ENCODE data around the gene RP2.

RP2 gene

GRCh38 chrX:46844913-46845312 is 8.1 kb downstream of the RP2 start:
- DNase-seq, result no peak

GRCh38 chrX:46849933-46850332 is 13.1 kb downstream of the RP2 start:
- DNase-seq, result no peak

- no peak for DNase-seq
These were observed 13.9 kb downstream of the RP2 start for GRCh38 chrX:46850771-46851170.

GRCh38 chrX:46856483-46856882 is 19.6 kb downstream of the RP2 start:
- DNase-seq, result no peak

GRCh38 chrX:46860557-46860956 is 23.7 kb downstream of the RP2 start:
- DNase-seq, result no peak

GRCh38 chrX:46863072-46863471 is 26.2 kb downstream of the RP2 start:
- DNase-seq, result no peak

GRCh38 chrX:46864606-46865005 is 27.8 kb downstream of the RP2 start:
- DNase-seq, result no peak

GRCh38 chrX:46865281-46865680 is 28.4 kb downstream of the RP2 start:
- DNase-seq, result no peak

- DNase-seq, result no peak
These were observed 29.9 kb downstream of the RP2 start for GRCh38 chrX:46866726-46867125.

- no peak for DNase-seq
These were observed 36.9 kb downstream of the RP2 start for GRCh38 chrX:46873746-46874145.

- no peak for DNase-seq
These were observed 40.1 kb downstream of the RP2 start for GRCh38 chrX:46876901-46877300.

GRCh38 chrX:46882266-46882665 is 45.4 kb downstream of the RP2 start:
- DNase-seq, result no peak

- no peak for DNase-seq
These were observed 48.0 kb downstream of the RP2 start for GRCh38 chrX:46884799-46885198.

GRCh38 chrX:46898207-46898606 is 61.4 kb downstream of the RP2 start:
- DNase-seq, result no peak

- DNase-seq, result peak in 3 of 4 experiments; percentile 1 to 32 (median 19)
These were observed 66.8 kb downstream of the RP2 start for GRCh38 chrX:46903458-46904242.

- no peak for DNase-seq
These were observed 67.8 kb downstream of the RP2 start for GRCh38 chrX:46904626-46905025.

GRCh38 chrX:46910415-46910814 is 73.6 kb downstream of the RP2 start:
- DNase-seq, result no peak

GRCh38 chrX:46912098-46912602 is 75.3 kb downstream of the RP2 start, which contains the start of gene JADE3:
JADE3 (plus strand) TSS chrX:46912421; CDS start chrX:46984895, 72,474 bp downstream.
- no peak for DNase-seq

GRCh38 chrX:46912603-46913491 is 76.0 kb downstream of the RP2 start:
- DNase-seq, result peak in 1 of 4 experiments; percentile 1

GRCh38 chrX:46913667-46914066 is 76.8 kb downstream of the RP2 start:
- DNase-seq, result no peak

- DNase-seq, result no peak
These were observed 79.4 kb downstream of the RP2 start for GRCh38 chrX:46916273-46916672.

- DNase-seq, result no peak
These were observed 80.8 kb downstream of the RP2 start for GRCh38 chrX:46917622-46918021.

- no peak for DNase-seq
These were observed 81.6 kb downstream of the RP2 start for GRCh38 chrX:46918434-46918833.

- no peak for DNase-seq
These were observed 83.4 kb downstream of the RP2 start for GRCh38 chrX:46920235-46920634.

Data from activated naive CD4-positive, alpha-beta T cell (primary cell).